Colonic mucosa (tissue), 4 donors: ENCODE measurements around the gene LZTS2. TPM values are rescaled to one million over a fixed set of nuclear protein-coding genes. Genes with fewer than 3 reads are reported as not detected.

Experiments used
- DNase-seq: peaks from one replicate; pipeline ENCODE4 v3.0.0-alpha.2; 2020
- H3K27ac ChIP-seq: fragments of 200-600 bp; one replicate; pipeline ENCODE4 v1.8.0; 2021
- H3K27me3 ChIP-seq: fragments of 200-600 bp; one replicate; pipeline ENCODE4 v1.8.0; 2021
- H3K36me3 ChIP-seq: fragments of 200-600 bp; one replicate; pipeline ENCODE4 v1.8.0; 2021
- H3K4me1 ChIP-seq: fragments of 200-600 bp; one replicate; pipeline ENCODE4 v1.8.0; 2021; ENCODE audit warnings: mild to moderate bottlenecking
- H3K4me3 ChIP-seq: fragments of 200-600 bp; one replicate; pipeline ENCODE4 v1.8.0; 2021
- H3K9ac ChIP-seq, 2 donors: one replicate each; pipeline ENCODE4 v1.7.0; 2013; ENCODE audit warnings: control low read depth in 2 of 2, low read depth in 2 of 2, low read length in 2 of 2
- H3K9me3 ChIP-seq: fragments of 200-600 bp; one replicate; pipeline ENCODE4 v1.8.0; 2021
- intact Hi-C: fragments of 100-400 bp; cut with DNase I; formaldehyde crosslinking; loops from one replicate; pipeline ENCODE4 v1.14.1; 2022
- total RNA-seq, 2 donors: library from RNA; stranded (reverse); fragmentation: NEBNext Ultra II Directional in 1 of 2; extraction: Animal tissue kit (Norgen Biotek cat#: 25700) in 1 of 2; gene quantifications; one replicate each; pipeline ENCODE4 v1.2.1, GENCODE V29; 2021
- TF ChIP-seq, protein P1 (sequence below): fragments of 200-600 bp; IDR thresholded peaks from one replicate; pipeline ENCODE4 v1.8.0; 2022; ENCODE audit warnings: antibody characterized with exemption, mild to moderate bottlenecking
- donor health status: healthy.
- donor health status: DM: no; HTN: no; CAD: no.
- donor health status: DM: no; HTN: no; CAD: no.

LZTS2 gene
- total RNA-seq, 2 donors from 2014 or later = 30.8 to 36.5 TPM

- intact Hi-C loops = no loop called here
- Histone ChIP-seq H3K9ac (peak overlapping the region; percentile 81 to 97), H3K4me1 (peaks cover 21% of the 10 kb centered on the region), H3K27ac (peak overlapping the region; percentile 74), H3K36me3 (no peaks in the 10 kb centered on the region), H3K27me3 (no peaks in the 10 kb centered on the region), H3K9me3 (no peaks in the 10 kb centered on the region), H3K4me3 (peak overlapping the region; percentile 89)
- TF ChIP-seq, protein P1, sequence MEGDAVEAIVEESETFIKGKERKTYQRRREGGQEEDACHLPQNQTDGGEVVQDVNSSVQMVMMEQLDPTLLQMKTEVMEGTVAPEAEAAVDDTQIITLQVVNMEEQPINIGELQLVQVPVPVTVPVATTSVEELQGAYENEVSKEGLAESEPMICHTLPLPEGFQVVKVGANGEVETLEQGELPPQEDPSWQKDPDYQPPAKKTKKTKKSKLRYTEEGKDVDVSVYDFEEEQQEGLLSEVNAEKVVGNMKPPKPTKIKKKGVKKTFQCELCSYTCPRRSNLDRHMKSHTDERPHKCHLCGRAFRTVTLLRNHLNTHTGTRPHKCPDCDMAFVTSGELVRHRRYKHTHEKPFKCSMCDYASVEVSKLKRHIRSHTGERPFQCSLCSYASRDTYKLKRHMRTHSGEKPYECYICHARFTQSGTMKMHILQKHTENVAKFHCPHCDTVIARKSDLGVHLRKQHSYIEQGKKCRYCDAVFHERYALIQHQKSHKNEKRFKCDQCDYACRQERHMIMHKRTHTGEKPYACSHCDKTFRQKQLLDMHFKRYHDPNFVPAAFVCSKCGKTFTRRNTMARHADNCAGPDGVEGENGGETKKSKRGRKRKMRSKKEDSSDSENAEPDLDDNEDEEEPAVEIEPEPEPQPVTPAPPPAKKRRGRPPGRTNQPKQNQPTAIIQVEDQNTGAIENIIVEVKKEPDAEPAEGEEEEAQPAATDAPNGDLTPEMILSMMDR = no peak
- peak; percentile 79 for DNase-seq
Observed at GRCh38 chr10:101000915-101001658, 1.5 kb downstream of the LZTS2 start.

GRCh38 chr10:101001659-101002035, 2.0 kb downstream of the LZTS2 start:
- H3K27me3 ChIP-seq = no peaks in the 10 kb centered on the region
- TF ChIP-seq, protein P1 = no peak
- no peaks in the 10 kb centered on the region for H3K9me3 ChIP-seq
- no peak for DNase-seq
- H3K9ac ChIP-seq = peak overlapping the region in 1 of 2 donors; percentile 72
- peak overlapping the region; percentile 74 for H3K27ac ChIP-seq
- H3K4me1 ChIP-seq = peaks cover 15% of the 10 kb centered on the region
- H3K4me3 ChIP-seq = no peak overlapping the region
- intact Hi-C loops = no loop called here
- H3K36me3 ChIP-seq = no peaks in the 10 kb centered on the region

- TF ChIP-seq, protein P1 = no peak
- intact Hi-C loops = no loop called here
- Histone ChIP-seq H3K9me3 (no peaks in the 10 kb centered on the region), H3K27ac (no peak overlapping the region), H3K4me3 (no peak overlapping the region), H3K36me3 (no peaks in the 10 kb centered on the region), H3K4me1 (peaks cover 14% of the 10 kb centered on the region), H3K9ac (peak overlapping the region in 1 of 2 donors; percentile 72), H3K27me3 (no peaks in the 10 kb centered on the region)
- DNase-seq = no peak
Observed at GRCh38 chr10:101002456-101002855, 2.8 kb downstream of the LZTS2 start.

DNA sequence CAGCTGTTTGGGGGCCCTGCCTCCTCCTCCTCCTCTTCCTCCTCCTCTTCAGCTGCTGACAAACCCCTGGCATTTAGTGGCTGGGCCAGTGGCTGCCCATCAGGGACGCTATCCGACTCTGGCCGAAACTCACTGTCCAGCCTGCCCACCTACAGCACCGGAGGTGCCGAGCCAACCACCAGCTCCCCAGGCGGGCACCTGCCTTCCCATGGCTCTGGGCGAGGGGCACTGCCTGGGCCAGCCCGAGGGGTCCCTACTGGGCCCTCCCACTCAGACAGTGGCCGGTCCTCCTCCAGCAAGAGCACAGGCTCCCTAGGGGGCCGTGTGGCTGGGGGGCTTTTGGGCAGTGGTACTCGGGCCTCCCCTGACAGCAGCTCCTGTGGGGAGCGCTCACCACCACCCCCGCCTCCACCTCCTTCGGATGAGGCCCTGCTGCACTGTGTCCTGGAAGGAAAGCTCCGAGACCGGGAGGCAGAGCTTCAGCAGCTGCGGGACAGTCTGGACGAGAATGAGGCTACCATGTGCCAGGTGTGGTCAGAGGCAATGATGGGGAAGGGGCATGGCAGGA, 4.1 kb downstream of the LZTS2 start:
- Histone ChIP-seq H3K4me1 (peaks cover 10% of the 10 kb centered on the region), H3K9me3 (no peaks in the 10 kb centered on the region), H3K36me3 (no peaks in the 10 kb centered on the region), H3K27ac (no peak overlapping the region), H3K27me3 (no peaks in the 10 kb centered on the region), H3K4me3 (no peak overlapping the region), H3K9ac (no peak overlapping the region)
- intact Hi-C loops = no loop called here
- TF ChIP-seq, protein P1 = no peak
- no peak for DNase-seq

DNA sequence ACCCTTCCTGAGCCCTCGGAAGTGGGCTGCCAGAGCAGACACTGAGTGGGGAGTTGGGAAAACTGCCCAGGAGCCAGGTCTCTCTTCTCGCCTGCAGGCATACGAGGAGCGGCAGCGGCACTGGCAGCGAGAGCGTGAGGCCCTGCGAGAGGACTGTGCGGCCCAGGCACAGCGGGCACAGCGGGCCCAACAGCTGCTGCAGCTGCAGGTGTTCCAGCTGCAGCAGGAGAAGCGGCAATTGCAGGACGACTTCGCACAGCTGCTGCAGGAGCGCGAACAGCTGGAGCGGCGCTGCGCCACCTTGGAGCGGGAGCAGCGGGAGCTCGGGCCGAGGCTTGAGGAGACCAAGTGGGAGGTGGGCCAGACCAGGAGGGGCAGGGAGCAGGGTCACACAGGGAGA, 5.8 kb downstream of the LZTS2 start:
- Histone ChIP-seq H3K36me3 (no peaks in the 10 kb centered on the region), H3K27ac (no peak overlapping the region)
- no peak for DNase-seq

More for the DNA sequence above, 5.8 kb downstream of the LZTS2 start:
- H3K4me1 ChIP-seq = peaks cover 7% of the 10 kb centered on the region
- H3K27me3 ChIP-seq = no peaks in the 10 kb centered on the region
- H3K4me3 ChIP-seq = no peak overlapping the region
- H3K9ac ChIP-seq = no peak overlapping the region
- TF ChIP-seq, protein P1 = no peak
- no peaks in the 10 kb centered on the region for H3K9me3 ChIP-seq
- intact Hi-C loops = no loop called here
